VCaP (cell line): Measurements from ENCODE around the gene ISY1.
A peak's percentile ranks its signal among the peaks of the same experiment; 100 is the strongest.
"Not testable (repeated sequence)": the region's sequence is repeated elsewhere in the genome, so short reads cannot be mapped to it uniquely, and the experiment has no call there.

Experiments used
- H3K27ac ChIP-seq: fragments of 450-650 bp; 2 replicates; pipeline ENCODE4 v1.5.1; 2017
- TF ChIP-seq, protein P1 (sequence below): fragments of 450-650 bp; conservative IDR thresholded peaks from 2 replicates; pipeline ENCODE4 v1.5.1; 2017; ENCODE audit warnings: mild to moderate bottlenecking, moderate library complexity

ISY1 gene

GRCh38 chr3:129196601-129197000 is 35.7 kb upstream of the ISY1 start:
- peak overlapping the region; percentile 93 for H3K27ac ChIP-seq
- TF ChIP-seq, protein P1, sequence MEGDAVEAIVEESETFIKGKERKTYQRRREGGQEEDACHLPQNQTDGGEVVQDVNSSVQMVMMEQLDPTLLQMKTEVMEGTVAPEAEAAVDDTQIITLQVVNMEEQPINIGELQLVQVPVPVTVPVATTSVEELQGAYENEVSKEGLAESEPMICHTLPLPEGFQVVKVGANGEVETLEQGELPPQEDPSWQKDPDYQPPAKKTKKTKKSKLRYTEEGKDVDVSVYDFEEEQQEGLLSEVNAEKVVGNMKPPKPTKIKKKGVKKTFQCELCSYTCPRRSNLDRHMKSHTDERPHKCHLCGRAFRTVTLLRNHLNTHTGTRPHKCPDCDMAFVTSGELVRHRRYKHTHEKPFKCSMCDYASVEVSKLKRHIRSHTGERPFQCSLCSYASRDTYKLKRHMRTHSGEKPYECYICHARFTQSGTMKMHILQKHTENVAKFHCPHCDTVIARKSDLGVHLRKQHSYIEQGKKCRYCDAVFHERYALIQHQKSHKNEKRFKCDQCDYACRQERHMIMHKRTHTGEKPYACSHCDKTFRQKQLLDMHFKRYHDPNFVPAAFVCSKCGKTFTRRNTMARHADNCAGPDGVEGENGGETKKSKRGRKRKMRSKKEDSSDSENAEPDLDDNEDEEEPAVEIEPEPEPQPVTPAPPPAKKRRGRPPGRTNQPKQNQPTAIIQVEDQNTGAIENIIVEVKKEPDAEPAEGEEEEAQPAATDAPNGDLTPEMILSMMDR: no peak

GRCh38 chr3:129195731-129196256 is 34.9 kb upstream of the ISY1 start:
- H3K27ac ChIP-seq: peak overlapping the region; percentile 93
- TF ChIP-seq, protein P1: no peak

- H3K27ac ChIP-seq: not testable (repeated sequence)
Observed at GRCh38 chr3:129189793-129190192, 28.9 kb upstream of the ISY1 start.

GRCh38 chr3:129187857-129188256 is 27.0 kb upstream of the ISY1 start:
- TF ChIP-seq, protein P1: no peak
- no peak overlapping the region for H3K27ac ChIP-seq

DNA sequence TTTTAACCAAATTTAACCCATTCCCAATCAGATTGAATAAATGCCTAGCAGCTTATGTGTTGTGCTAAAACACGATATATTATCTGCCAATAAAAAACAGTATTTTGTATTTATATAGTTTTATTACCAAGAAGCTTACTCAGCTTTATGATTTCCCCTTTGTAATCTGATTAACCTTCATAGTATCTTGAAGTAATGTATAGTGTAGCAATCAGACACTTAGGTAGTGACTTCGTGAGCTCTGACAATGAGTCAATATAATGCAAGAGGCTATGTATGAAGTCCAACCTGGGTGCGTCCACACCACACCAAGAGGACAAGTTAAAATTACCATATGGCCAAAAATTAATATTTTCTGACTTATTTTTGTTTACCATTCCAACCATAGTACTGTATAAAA is 24.9 kb upstream of the ISY1 start:
- TF ChIP-seq, protein P1: no peak
- H3K27ac ChIP-seq: peak overlapping the region; percentile 99

- peak overlapping the region; percentile 99 for H3K27ac ChIP-seq
Observed at GRCh38 chr3:129184784-129185542, 24.1 kb upstream of the ISY1 start.

GRCh38 chr3:129184396-129184657 is 23.5 kb upstream of the ISY1 start:
- TF ChIP-seq, protein P1: no peak
- H3K27ac ChIP-seq: peak overlapping the region; percentile 99

DNA sequence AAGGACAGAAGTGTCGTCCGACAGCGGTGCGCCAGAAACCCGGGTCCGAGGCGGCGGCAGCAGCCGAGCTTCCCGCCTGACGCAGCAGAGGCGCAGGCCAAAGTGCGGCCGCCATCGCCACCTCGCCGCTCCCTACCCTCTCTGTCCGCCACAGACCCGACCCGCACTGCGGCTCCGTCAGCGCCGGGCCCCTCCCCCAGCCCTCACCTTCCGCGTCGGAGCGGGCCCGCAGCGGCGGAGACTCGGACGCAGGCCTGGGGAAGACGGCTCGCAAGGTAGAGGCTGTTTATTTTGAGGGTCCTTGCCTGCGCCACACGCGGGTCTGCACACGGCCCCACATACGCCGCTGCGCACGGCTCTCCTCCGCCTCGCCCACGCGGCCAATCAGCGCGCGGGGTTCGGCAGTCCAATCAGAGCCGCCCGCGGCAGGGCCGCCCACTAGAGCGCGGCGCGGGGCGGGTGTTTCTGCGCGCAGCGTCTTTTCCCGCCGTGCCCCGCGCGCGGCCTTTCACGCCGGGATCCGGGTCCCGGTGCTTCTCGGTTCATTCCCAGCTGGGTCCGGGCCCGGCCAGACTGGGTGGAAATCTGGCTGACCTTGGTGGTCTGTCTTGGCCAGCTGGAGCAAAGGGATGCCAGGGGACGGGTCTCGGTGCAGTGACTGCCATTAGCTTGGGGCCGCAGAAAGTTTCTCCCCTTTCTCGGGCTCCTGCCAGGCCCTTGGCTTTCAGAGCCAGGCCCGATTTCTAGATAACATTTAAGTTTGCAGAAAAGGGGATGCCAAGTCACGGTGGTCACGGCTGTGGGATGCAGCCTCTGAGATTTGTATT is 22.9 kb upstream of the ISY1 start, which contains the start of gene CNBP:
CNBP (minus strand) TSS at position 328 of the 827 bp plus-strand sequence. CDS start 12,139 bp downstream, outside the sequence.
- TF ChIP-seq, protein P1: no peak
- H3K27ac ChIP-seq: peak within 1 kb of the TSS; percentile 99
